Skeletal muscle satellite cell (primary cell): ENCODE data around the gene DNAJC5.
"Not testable (repeated sequence)": the region's sequence is repeated elsewhere in the genome, so short reads cannot be mapped to it uniquely, and the experiment has no call there.

ENCODE experiments used
- H3K27me3 ChIP-seq: 2 replicates; pipeline ENCODE4 v1.7.0; 2013; ENCODE audit warnings: low read length; ENCODE audit not compliant: control insufficient read depth, insufficient read depth
- H3K36me3 ChIP-seq: 2 replicates; pipeline ENCODE4 v1.7.0; 2013; ENCODE audit warnings: mild to moderate bottlenecking, control low read depth, low read length; ENCODE audit not compliant: insufficient read depth
- H3K4me1 ChIP-seq: 2 replicates; pipeline ENCODE4 v1.7.0; 2013; ENCODE audit warnings: low read length; ENCODE audit not compliant: control insufficient read depth, insufficient read depth
- H3K4me2 ChIP-seq: 2 replicates; pipeline ENCODE4 v1.7.0; 2013; ENCODE audit warnings: mild to moderate bottlenecking, low read length
- H3K4me3 ChIP-seq: 2 replicates; pipeline ENCODE4 v1.7.0; 2013; ENCODE audit warnings: low read length
- H3K9ac ChIP-seq: 2 replicates; pipeline ENCODE4 v1.7.0; 2013; ENCODE audit warnings: mild to moderate bottlenecking, low read depth, low read length, moderate library complexity
- H3K9me3 ChIP-seq: replicated peaks from 2 replicates; pipeline ENCODE4 v1.7.0; 2013; ENCODE audit warnings: mild to moderate bottlenecking, control low read depth, low read length

DNAJC5 gene

GRCh38 chr20:63955827-63956663 lies 61.1 kb downstream of the DNAJC5 start, which contains the start of gene UCKL1:
TSS of gene UCKL1 (minus strand) at chr20:63956416. CDS start at chr20:63956372, 44 bp downstream.
- peak within 1 kb of the TSS; percentile 100 for H3K4me3 ChIP-seq
- H3K36me3 ChIP-seq = peaks cover 14% of the 10 kb centered on the region
- H3K4me2 ChIP-seq = peak within 1 kb of the TSS; percentile 97
- H3K9ac ChIP-seq = peak within 1 kb of the TSS; percentile 99
- H3K9me3 ChIP-seq = no peaks in the 10 kb centered on the region
- peaks cover 41% of the 10 kb centered on the region for H3K4me1 ChIP-seq
- no peaks in the 10 kb centered on the region for H3K27me3 ChIP-seq

GRCh38 chr20:63956664-63957003 lies 61.7 kb downstream of the DNAJC5 start:
- H3K4me3 ChIP-seq = peak overlapping the region; percentile 71
- peak overlapping the region; percentile 54 for H3K9ac ChIP-seq

GRCh38 chr20:63957004-63957689 lies 62.2 kb downstream of the DNAJC5 start:
- Histone ChIP-seq H3K4me3 (peak overlapping the region; percentile 71), H3K4me1 (peaks cover 35% of the 10 kb centered on the region), H3K36me3 (peaks cover 16% of the 10 kb centered on the region), H3K4me2 (peak overlapping the region; percentile 77), H3K9ac (peak overlapping the region; percentile 54), H3K9me3 (no peaks in the 10 kb centered on the region), H3K27me3 (no peaks in the 10 kb centered on the region)

More at GRCh38 chr20:63956664-63957003, 61.7 kb downstream of the DNAJC5 start:
- H3K4me2 ChIP-seq = peak overlapping the region; percentile 77
- no peaks in the 10 kb centered on the region for H3K9me3 ChIP-seq
- H3K27me3 ChIP-seq = no peaks in the 10 kb centered on the region
- H3K36me3 ChIP-seq = peaks cover 15% of the 10 kb centered on the region
- H3K4me1 ChIP-seq = peaks cover 36% of the 10 kb centered on the region

- Histone ChIP-seq H3K4me1 (peaks cover 33% of the 10 kb centered on the region), H3K9ac (peak overlapping the region; percentile 54), H3K9me3 (no peaks in the 10 kb centered on the region), H3K36me3 (peaks cover 18% of the 10 kb centered on the region), H3K4me3 (peak overlapping the region; percentile 71), H3K27me3 (no peaks in the 10 kb centered on the region), H3K4me2 (peak overlapping the region; percentile 77)
Observed at GRCh38 chr20:63957690-63958441, 62.9 kb downstream of the DNAJC5 start.

- Histone ChIP-seq H3K4me1 (peaks cover 33% of the 10 kb centered on the region), H3K36me3 (peaks cover 23% of the 10 kb centered on the region), H3K4me2 (no peak overlapping the region), H3K4me3 (no peak overlapping the region), H3K9me3 (no peaks in the 10 kb centered on the region), H3K9ac (no peak overlapping the region), H3K27me3 (no peaks in the 10 kb centered on the region)
Observed at GRCh38 chr20:63958471-63958870, 63.5 kb downstream of the DNAJC5 start.

GRCh38 chr20:63958964-63959698 lies 64.2 kb downstream of the DNAJC5 start:
- Histone ChIP-seq H3K4me1 (peaks cover 26% of the 10 kb centered on the region), H3K4me2 (no peak overlapping the region), H3K36me3 (peaks cover 30% of the 10 kb centered on the region), H3K27me3 (no peaks in the 10 kb centered on the region), H3K9me3 (no peaks in the 10 kb centered on the region), H3K4me3 (no peak overlapping the region), H3K9ac (no peak overlapping the region)

- no peak overlapping the region for H3K9ac ChIP-seq
- peaks cover 21% of the 10 kb centered on the region for H3K4me1 ChIP-seq
- H3K27me3 ChIP-seq = no peaks in the 10 kb centered on the region
- no peaks in the 10 kb centered on the region for H3K9me3 ChIP-seq
- H3K4me3 ChIP-seq = no peak overlapping the region
- peaks cover 31% of the 10 kb centered on the region for H3K36me3 ChIP-seq
- no peak overlapping the region for H3K4me2 ChIP-seq
Observed at GRCh38 chr20:63959699-63960075, 64.8 kb downstream of the DNAJC5 start.

- H3K4me3 ChIP-seq, H3K27me3 ChIP-seq, H3K9ac ChIP-seq, H3K4me2 ChIP-seq, H3K9me3 ChIP-seq: not testable (repeated sequence)
- H3K36me3 ChIP-seq = peaks cover 31% of the 10 kb centered on the region
- peaks cover 17% of the 10 kb centered on the region for H3K4me1 ChIP-seq
Observed at GRCh38 chr20:63960654-63961621, 66.0 kb downstream of the DNAJC5 start.

- no peak overlapping the region for H3K9ac ChIP-seq
- H3K27me3 ChIP-seq = no peaks in the 10 kb centered on the region
- H3K9me3 ChIP-seq = no peaks in the 10 kb centered on the region
- H3K4me1 ChIP-seq = peaks cover 14% of the 10 kb centered on the region
- H3K4me3 ChIP-seq = no peak overlapping the region
- peaks cover 41% of the 10 kb centered on the region for H3K36me3 ChIP-seq
- no peak overlapping the region for H3K4me2 ChIP-seq
Observed at GRCh38 chr20:63961664-63962425, 66.9 kb downstream of the DNAJC5 start.
